Activated T-cell treated with anti-CD3 and anti-CD28 coated beads for 4 hours (primary cell): ENCODE data around the gene AGER.
"Not testable (repeated sequence)": the region's sequence is repeated elsewhere in the genome, so short reads cannot be mapped to it uniquely, and the experiment has no call there.

Source experiments
- DNase-seq: peaks from one replicate; pipeline ENCODE4 v3.0.0-alpha.2; 2020

AGER gene

GRCh38 chr6:32146687-32147086 is 37.4 kb downstream of the AGER start:
- no peak for DNase-seq

DNA sequence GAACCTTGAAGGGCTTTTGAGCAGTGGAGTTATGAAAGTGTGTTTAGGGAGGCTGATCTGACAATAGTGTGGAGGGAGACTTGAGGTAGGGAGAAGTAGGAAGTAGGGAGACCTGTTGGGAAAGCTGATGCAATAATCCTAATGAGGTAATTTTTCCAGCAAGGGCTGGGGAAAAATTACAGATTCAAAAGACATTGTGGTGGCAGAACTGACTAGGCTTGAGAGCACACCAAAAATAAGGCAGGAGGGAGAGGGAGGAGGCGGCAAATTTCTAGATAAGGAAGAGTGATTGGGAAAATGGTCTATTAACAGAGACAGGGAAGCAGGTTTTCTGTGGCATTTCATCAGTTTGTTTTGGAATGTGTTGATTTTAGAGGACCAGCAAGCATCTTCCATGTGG is 37.8 kb downstream of the AGER start:
- no peak for DNase-seq

DNA sequence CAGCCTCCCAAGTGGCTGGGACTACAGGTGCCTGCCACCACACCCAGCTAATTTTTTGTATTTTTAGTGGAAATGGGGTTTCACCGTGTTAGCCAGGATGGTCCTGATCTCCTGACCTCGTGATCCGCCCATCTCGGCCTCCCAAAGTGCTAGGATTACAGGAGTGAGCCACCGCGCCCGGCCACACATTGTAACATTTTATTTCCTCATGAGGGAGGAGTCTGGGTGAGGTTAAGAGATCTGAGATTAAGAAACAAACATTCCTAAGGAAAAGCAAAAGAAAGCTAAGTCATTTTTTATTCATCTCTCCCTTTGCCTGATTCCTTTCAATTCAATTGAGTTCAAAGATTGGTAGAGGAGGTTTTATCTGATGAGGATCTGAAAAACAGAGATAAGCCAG is 39.8 kb downstream of the AGER start:
- not testable (repeated sequence) for DNase-seq

- DNase-seq: no peak
Measured at GRCh38 chr6:32140420-32141046, 43.5 kb downstream of the AGER start.

DNA sequence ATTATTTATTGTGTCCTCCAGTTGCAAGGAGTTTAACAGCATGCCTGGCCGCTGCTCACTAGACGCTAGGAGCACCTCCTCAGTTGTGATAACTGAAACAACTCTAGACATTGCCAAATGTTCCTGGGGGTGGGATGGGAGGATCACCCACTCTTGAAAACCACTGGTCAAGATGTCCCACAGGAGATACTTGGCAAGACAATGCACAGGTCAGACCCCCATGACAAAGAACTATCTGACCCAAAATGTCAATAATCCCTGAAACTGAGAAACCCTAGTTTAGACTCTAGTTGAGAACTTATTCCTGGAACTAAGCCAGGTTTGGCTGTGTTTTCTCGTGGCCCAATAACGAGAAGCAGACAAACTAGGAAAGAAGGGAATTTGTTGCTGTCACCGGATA is 44.5 kb downstream of the AGER start:
- no peak for DNase-seq

- no peak for DNase-seq
Measured at GRCh38 chr6:32137454-32137853, 46.6 kb downstream of the AGER start.

DNA sequence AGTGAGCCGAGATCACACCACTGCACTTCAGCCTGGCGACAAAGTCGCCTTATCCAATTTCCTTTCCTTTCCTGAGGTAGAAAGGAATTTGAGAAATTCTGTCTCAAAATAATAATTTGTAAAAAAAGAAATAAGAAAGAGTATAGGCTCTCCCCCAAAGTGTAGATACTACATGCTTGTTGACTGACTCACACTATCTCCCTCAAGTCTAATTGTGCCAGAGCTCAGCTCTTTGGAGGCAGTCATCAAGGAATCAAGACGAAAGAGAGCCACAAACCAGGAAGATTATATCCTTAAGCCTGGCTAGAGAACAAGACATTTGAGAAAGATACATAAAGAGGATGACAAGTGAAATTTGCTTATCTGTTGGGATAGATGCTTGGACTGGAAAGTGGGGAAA is 50.3 kb downstream of the AGER start:
- DNase-seq: no peak

GRCh38 chr6:32132110-32132509 is 51.9 kb downstream of the AGER start:
- no peak for DNase-seq

DNA sequence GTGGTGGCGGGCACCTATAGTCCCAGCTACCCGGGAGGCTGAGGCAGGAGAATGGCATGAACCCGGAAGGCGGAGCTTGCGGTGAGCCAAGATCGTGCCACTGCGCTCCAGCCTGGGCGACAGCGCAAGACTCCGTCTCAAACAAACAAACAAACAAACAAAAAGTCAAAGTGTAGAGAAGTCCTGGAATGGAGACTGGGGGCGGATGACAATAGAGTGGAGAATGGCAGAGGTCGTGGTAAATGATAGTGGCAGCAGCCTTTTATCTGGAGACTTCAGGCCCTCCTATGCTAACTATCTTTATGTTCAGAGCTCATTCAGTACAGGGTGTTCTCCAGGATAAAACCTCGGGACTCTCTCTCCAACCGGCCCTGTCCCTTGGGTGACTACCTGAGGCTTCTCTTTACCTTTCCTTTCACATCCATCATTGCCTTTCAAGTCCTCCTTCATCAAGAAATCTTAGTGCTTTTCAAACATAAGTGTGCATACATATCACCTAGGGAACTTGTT is 52.6 kb downstream of the AGER start:
- no peak for DNase-seq
